Heart right ventricle (tissue), 16 donors: ENCODE results near the gene LYPD6B. TPM values are rescaled to one million over a fixed set of nuclear protein-coding genes. Genes with fewer than 3 reads are reported as not detected.
"Not testable (repeated sequence)": the region's sequence is repeated elsewhere in the genome, so short reads cannot be mapped to it uniquely, and the experiment has no call there.

ENCODE experiments used
- ATAC-seq, 8 donors: fragments of 200-7000 bp; cut with Tn5 transposase; one replicate each; pipeline ENCODE4 v1.9.1; 2020; ENCODE audit warnings: mild to moderate bottlenecking in 8 of 8, moderate library complexity in 8 of 8, moderate number of reproducible peaks in 1 of 8
- DNase-seq, 2 donors: peaks; one replicate each; pipeline ENCODE4 v3.0.0-alpha.2; 2020
- H3K27ac ChIP-seq, 10 donors: fragments of 200-600 bp; sonication (generic) in 2 of 10; one replicate each; pipeline versions ENCODE4 v1.5.0 to v1.8.0; 2020 to 2022; ENCODE audit warnings: mild to moderate bottlenecking in 3 of 10
- H3K27me3 ChIP-seq, 7 donors: fragments of 200-600 bp; one replicate each; pipeline ENCODE4 v1.8.0; 2021 to 2022; ENCODE audit warnings: mild to moderate bottlenecking in 2 of 7
- H3K36me3 ChIP-seq, 9 donors: fragments of 200-600 bp; sonication (generic) in 1 of 9; one replicate each; pipeline versions ENCODE4 v1.5.0 to v1.8.0; 2020 to 2022; ENCODE audit warnings: mild to moderate bottlenecking in 2 of 9
- H3K4me1 ChIP-seq, 9 donors: fragments of 200-600 bp; sonication (generic) in 1 of 9; one replicate each; pipeline versions ENCODE4 v1.5.0 to v1.8.0; 2020 to 2022; ENCODE audit warnings: mild to moderate bottlenecking in 4 of 9
- H3K4me3 ChIP-seq, 10 donors: fragments of 200-600 bp; sonication (generic) in 2 of 10; one replicate each; pipeline versions ENCODE4 v1.5.0 to v1.8.0; 2020 to 2022; ENCODE audit warnings: mild to moderate bottlenecking in 7 of 10, moderate library complexity in 2 of 10
- H3K9me3 ChIP-seq, 11 donors: fragments of 200-600 bp in 10 of 11; sonication (generic) in 2 of 11; one replicate each; pipeline versions ENCODE4 v1.5.0 to v1.8.0; 2013 to 2022; ENCODE audit warnings: mild to moderate bottlenecking in 2 of 11, control low read depth in 1 of 11, moderate library complexity in 1 of 11
- CTCF ChIP-seq, 9 donors: fragments of 200-600 bp; sonication (generic) in 2 of 9; IDR thresholded peaks; one replicate each; pipeline versions ENCODE4 v1.5.0 to v1.8.0; 2021 to 2022; ENCODE audit warnings: antibody characterized with exemption in 9 of 9, mild to moderate bottlenecking in 5 of 9, moderate library complexity in 1 of 9
- WGBS, 2 donors: extraction: QIAGEN DNeasy Blood & Tissue Kit; methylation state at CpG; one replicate each; pipeline ENCODE4 v1.1.7; 2013; ENCODE audit warnings: inconsistent platforms in 1 of 2; 5-methylcytosine and 5-hydroxymethylcytosine counted together
- intact Hi-C, 10 donors: fragments of 100-400 bp; cut with DNase I; formaldehyde crosslinking; loops; one replicate each; pipeline versions ENCODE4 v1.11.1 to v1.14.2; 2022
- polyA plus RNA-seq, 2 donors: library from polyadenylated mRNA; stranded (reverse); fragments of 200-250 nt; gene quantifications; one replicate each; pipeline ENCODE4 v1.2.3, GENCODE V29; 2013
- total RNA-seq, 10 donors: library from RNA; stranded (reverse); fragmentation: NEBNext Ultra II Directional in 3 of 10; extraction: Animal tissue kit (Norgen Biotek cat#: 25700) in 3 of 10; gene quantifications; one replicate each; pipeline versions ENCODE4 v1.2.1 to v1.2.4, GENCODE V29; 2021 to 2023
- donor health status: Arrhythmogenic right ventricular cardiomyopathy.
- donor health status: ischemic (EF 13 %, LVEDD 7.1; RV severe dilation, severe dysfunction).
- donor health status: healthy with polysubstance abuse.
- donor health status: DM: no; HTN: yes; CAD: no.
- donor health status: DM: no; HTN: no; CAD: no.
- donor health status: ischemic (EF 25% LVEDD 6.9; RV normal size, moderate dysfunction).
- donor health status: ischemic (EF 25% LVEDD 5.7; RV mildly dilated, moderate dysfunction).
- donor health status: healthy.
- donor health status: DM: yes; HTN: yes; CAD: no.
- donor health status: Ischemic cardiomyopathy.
- donor health status: ischemic (EF 35%, LVEDD 5.7; RV mildly dilated, moderate dysfunction).
- donor health status: nonischemic (EF 11% LVEDD 7.7; RV severe dilation, severe dysfunction).
- donor health status: DM: yes; HTN: yes; CAD: no.
- donor health status: PGD.
- donor health status: ischemic (EF 29% LVEDD 5.4; RV normal size, mild dysfunction).
- donor health status: nonischemic (EF 23%, LVEDD 6.1; RV moderate dilation, normal function).

LYPD6B gene
- total and polyA plus RNA-seq, 12 donors, result 0.21 TPM; not detected in 11

- TF ChIP-seq CTCF (IDR thresholded peaks at IDR 0.05), result no peak
Measured at GRCh38 chr2:149235816-149236375, 197.4 kb downstream of the LYPD6B start.

GRCh38 chr2:149236410-149236809 lies 197.9 kb downstream of the LYPD6B start:
- Histone ChIP-seq H3K27ac (no peak overlapping the region), H3K9me3 (no peaks in the 10 kb centered on the region), H3K36me3 (no peaks in the 10 kb centered on the region), H3K4me3 (no peak overlapping the region), H3K4me1 (no peaks in the 10 kb centered on the region), H3K27me3 (peaks cover 0 to 10% (median 0%) of the 10 kb centered on the region in 7 donors)
- intact Hi-C loops, result no loop called here
- DNase-seq (no peak), ATAC-seq (no peak)
- no peak for TF ChIP-seq CTCF (IDR thresholded peaks at IDR 0.05)
- 46 to 50% methylated on average over 2 of the region's 2 CpGs for WGBS, 2 donors

More at GRCh38 chr2:149235816-149236375, 197.4 kb downstream of the LYPD6B start:
- no peak for DNase-seq
- Histone ChIP-seq H3K27ac (no peak overlapping the region), H3K9me3 (no peaks in the 10 kb centered on the region), H3K4me3 (no peak overlapping the region), H3K27me3 (peaks cover 0 to 10% (median 0%) of the 10 kb centered on the region in 7 donors), H3K36me3 (no peaks in the 10 kb centered on the region), H3K4me1 (no peaks in the 10 kb centered on the region)
- intact Hi-C loops, result no loop called here
- no peak for ATAC-seq
- WGBS, 2 donors, result 55 to 63% methylated on average over 3 of the region's 3 CpGs

- Histone ChIP-seq H3K9me3 (peaks cover 0 to 2% (median 0%) of the 10 kb centered on the region in 11 donors), H3K27me3 (no peaks in the 10 kb centered on the region), H3K27ac (no peak overlapping the region), H3K36me3 (no peaks in the 10 kb centered on the region), H3K4me1 (no peaks in the 10 kb centered on the region), H3K4me3 (no peak overlapping the region)
- TF ChIP-seq CTCF (IDR thresholded peaks at IDR 0.05), result no peak
- DNase-seq (no peak), ATAC-seq (no peak)
- intact Hi-C loops, result no loop called here
- WGBS, 2 donors, result 53 to 65% methylated on average over 3 of the region's 3 CpGs
Measured at GRCh38 chr2:149246186-149246585, 207.7 kb downstream of the LYPD6B start.

- DNase-seq, H3K4me3 ChIP-seq, H3K36me3 ChIP-seq, H3K27me3 ChIP-seq, intact Hi-C loops, ATAC-seq, H3K4me1 ChIP-seq, H3K27ac ChIP-seq: not testable (repeated sequence)
- H3K9me3 ChIP-seq, result peaks cover 0 to 49% (median 0%) of the 10 kb centered on the region in 11 donors
- WGBS, 2 donors, result 93 to 94% methylated on average over 3 of the region's 3 CpGs
Measured at GRCh38 chr2:149251436-149251835, 212.9 kb downstream of the LYPD6B start.

- intact Hi-C loops, H3K36me3 ChIP-seq, H3K4me3 ChIP-seq, H3K4me1 ChIP-seq, H3K27ac ChIP-seq, ATAC-seq, H3K27me3 ChIP-seq, DNase-seq: not testable (repeated sequence)
- peaks cover 0 to 41% (median 0%) of the 10 kb centered on the region in 11 donors for H3K9me3 ChIP-seq
- WGBS, 2 donors, result 74 to 80% methylated on average over 3 of the region's 3 CpGs
Measured at GRCh38 chr2:149256877-149257276, 218.4 kb downstream of the LYPD6B start.
